ENCODE measurements around the gene RCE1. TPM values are rescaled to one million over a fixed set of nuclear protein-coding genes. Genes with fewer than 3 reads are reported as not detected.
"Not testable (repeated sequence)": the region's sequence is repeated elsewhere in the genome, so short reads cannot be mapped to it uniquely, and the experiment has no call there.

Gene RCE1
- total RNA-seq, 2 experiments from 2014 or later, result 23.1 to 27.3 TPM

- DNase-seq; CTCF ChIA-PET; POLR2A ChIA-PET; H3K9me3 Mint-ChIP-seq (ENCODE audit: insufficient read depth); H3K36me3 Mint-ChIP-seq (ENCODE audit: low read depth); H3K27ac Mint-ChIP-seq; H3K27me3 Mint-ChIP-seq (ENCODE audit: low read depth); H3K4me1 Mint-ChIP-seq (ENCODE audit: low read depth); H3K4me3 Mint-ChIP-seq; ATAC-seq: not testable (repeated sequence)
Measured at GRCh38 chr11:66824573-66824972, 18.7 kb upstream of the RCE1 start.

DNA sequence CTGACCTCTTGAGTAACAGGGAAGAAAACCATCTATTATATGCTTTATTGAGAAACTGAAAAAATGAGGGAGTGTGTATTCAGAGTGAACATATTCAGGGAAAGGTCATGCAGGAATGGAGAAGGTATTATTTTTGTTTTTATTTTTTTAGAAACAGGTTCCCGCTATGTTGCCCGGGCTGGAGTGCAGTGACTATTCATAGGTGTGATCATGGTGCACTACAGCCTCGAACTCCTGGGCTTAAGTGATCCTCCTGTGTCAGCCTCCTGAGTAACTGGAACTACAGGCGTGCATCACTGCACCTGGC lies 8.7 kb upstream of the RCE1 start:
- ATAC-seq (no peak), DNase-seq (no peak)
- peaks cover 10% of the 10 kb centered on the region for H3K36me3 Mint-ChIP-seq (ENCODE audit: low read depth)
- ChIA-PET CTCF (interaction anchor here (0.7 to 2.2 kb wide), 15 partner anchors 12 to 396 kb away, joined by 3 to 30 read pairs (median 4); partner anchors contain the start of genes MRPL11, PC and RBM4B), POLR2A (interaction anchor here (1.2 kb wide), 1 partner anchor 9 kb away, joined by 3 read pairs; the partner anchor contains the start of gene RCE1)
- H3K9me3 Mint-ChIP-seq (ENCODE audit: insufficient read depth), result no peaks in the 10 kb centered on the region
- H3K4me1 Mint-ChIP-seq (ENCODE audit: low read depth), result peaks cover 7% of the 10 kb centered on the region
- H3K27me3 Mint-ChIP-seq (ENCODE audit: low read depth), result no peaks in the 10 kb centered on the region
- H3K4me3 Mint-ChIP-seq, result no peak overlapping the region
- H3K27ac Mint-ChIP-seq, result no peak overlapping the region

DNA sequence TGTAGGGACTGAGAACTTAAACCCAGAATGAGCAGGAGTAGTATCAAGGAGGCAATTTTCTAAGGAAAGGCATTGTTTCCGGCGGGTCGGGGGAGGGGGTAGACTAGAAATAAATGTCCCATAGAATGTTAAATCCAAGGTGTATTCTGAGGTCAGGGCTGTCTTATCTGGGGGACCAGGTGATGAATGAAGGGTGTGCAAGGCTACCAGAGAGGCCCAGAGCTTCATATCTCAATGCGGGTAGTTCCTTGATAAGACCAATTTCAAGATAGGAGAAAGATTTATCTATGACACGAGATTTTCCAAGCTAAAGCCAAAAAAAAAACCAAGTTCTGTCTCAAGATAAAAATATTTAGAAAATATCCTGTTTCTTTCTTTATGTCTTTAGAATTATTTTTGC lies 8.3 kb upstream of the RCE1 start:
- Mint-ChIP-seq H3K4me3 (no peak overlapping the region), H3K36me3 (ENCODE audit: low read depth) (peaks cover 10% of the 10 kb centered on the region), H3K4me1 (ENCODE audit: low read depth) (peaks cover 11% of the 10 kb centered on the region), H3K27me3 (ENCODE audit: low read depth) (no peaks in the 10 kb centered on the region), H3K27ac (no peak overlapping the region), H3K9me3 (ENCODE audit: insufficient read depth) (no peaks in the 10 kb centered on the region)
- CTCF ChIA-PET, result interaction anchor here (0.7 to 2.2 kb wide), 14 partner anchors 12 to 396 kb away, joined by 3 to 30 read pairs (median 4); partner anchors contain the start of genes MRPL11, PC and RBM4B
- no peak for DNase-seq
- POLR2A ChIA-PET, result interaction anchor here (1.2 kb wide), 1 partner anchor 9 kb away, joined by 3 read pairs; the partner anchor contains the start of gene RCE1
- no peak for ATAC-seq

GRCh38 chr11:66835768-66836405 lies 7.4 kb upstream of the RCE1 start:
- Mint-ChIP-seq H3K4me1 (ENCODE audit: low read depth) (peaks cover 21% of the 10 kb centered on the region), H3K4me3 (no peak overlapping the region), H3K9me3 (ENCODE audit: insufficient read depth) (no peaks in the 10 kb centered on the region), H3K36me3 (ENCODE audit: low read depth) (peaks cover 19% of the 10 kb centered on the region), H3K27ac (no peak overlapping the region), H3K27me3 (ENCODE audit: low read depth) (no peaks in the 10 kb centered on the region)
- CTCF ChIA-PET, result interaction anchor here (0.7 to 1.0 kb wide), 2 partner anchors 19 to 140 kb away, joined by 3 to 4 read pairs; no protein-coding TSS in a partner anchor
- DNase-seq (no peak), ATAC-seq (no peak)
- POLR2A ChIA-PET, result no interaction called here

GRCh38 chr11:66840317-66841091 lies 2.7 kb upstream of the RCE1 start:
- Mint-ChIP-seq H3K27me3 (ENCODE audit: low read depth) (no peaks in the 10 kb centered on the region), H3K4me1 (ENCODE audit: low read depth) (peaks cover 50% of the 10 kb centered on the region), H3K36me3 (ENCODE audit: low read depth) (peaks cover 38% of the 10 kb centered on the region), H3K27ac (peak overlapping the region; percentile 78), H3K4me3 (peak overlapping the region; percentile 4), H3K9me3 (ENCODE audit: insufficient read depth) (no peaks in the 10 kb centered on the region)
- ATAC-seq (no peak), DNase-seq (no peak)
- POLR2A ChIA-PET, result interaction anchor here (0.5 to 1.6 kb wide), 3 partner anchors 53 to 162 kb away, joined by 3 read pairs; no protein-coding TSS in a partner anchor
- CTCF ChIA-PET, result interaction anchor here (1.0 to 1.1 kb wide), 2 partner anchors 43 to 144 kb away, joined by 3 read pairs; no protein-coding TSS in a partner anchor

GRCh38 chr11:66841861-66842260 lies 1.4 kb upstream of the RCE1 start:
- CTCF ChIA-PET, result interaction anchor here (0.8 to 3.7 kb wide), 12 partner anchors 8 to 402 kb away, joined by 3 to 23 read pairs (median 4); partner anchors contain the start of genes CCDC87, CCS and RBM4B
- Mint-ChIP-seq H3K27ac (peak overlapping the region; percentile 92), H3K27me3 (ENCODE audit: low read depth) (no peaks in the 10 kb centered on the region), H3K36me3 (ENCODE audit: low read depth) (peaks cover 43% of the 10 kb centered on the region), H3K9me3 (ENCODE audit: insufficient read depth) (no peaks in the 10 kb centered on the region), H3K4me1 (ENCODE audit: low read depth) (peaks cover 55% of the 10 kb centered on the region), H3K4me3 (peak overlapping the region; percentile 93)
- POLR2A ChIA-PET, result interaction anchor here (1.0 to 5.4 kb wide), 9 partner anchors 12 to 398 kb away, joined by 3 to 92 read pairs (median 5); partner anchors contain the start of genes ACTN3, DPP3, RBM4B and ZDHHC24
- no peak for DNase-seq
- no peak for ATAC-seq

GRCh38 chr11:66842501-66842895 lies 743 bp upstream of the RCE1 start:
- peak overlapping the region; percentile 92 for H3K27ac Mint-ChIP-seq
- no peak for DNase-seq
- no peaks in the 10 kb centered on the region for H3K9me3 Mint-ChIP-seq (ENCODE audit: insufficient read depth)
- peaks cover 55% of the 10 kb centered on the region for H3K4me1 Mint-ChIP-seq (ENCODE audit: low read depth)
- CTCF ChIA-PET, result interaction anchor here (0.8 to 3.7 kb wide), 13 partner anchors 9 to 402 kb away, joined by 3 to 23 read pairs (median 4); partner anchors contain the start of genes ACTN3, CCDC87, CCS and RBM4B
- H3K27me3 Mint-ChIP-seq (ENCODE audit: low read depth), result no peaks in the 10 kb centered on the region
- peak overlapping the region; percentile 93 for H3K4me3 Mint-ChIP-seq
- ATAC-seq, result peak; percentile 2
- POLR2A ChIA-PET, result interaction anchor here (0.9 to 5.4 kb wide), 13 partner anchors 11 to 397 kb away, joined by 3 to 92 read pairs (median 5); partner anchors contain the start of genes ACTN3, DPP3, RBM4 and RBM4B
- peaks cover 43% of the 10 kb centered on the region for H3K36me3 Mint-ChIP-seq (ENCODE audit: low read depth)

DNA sequence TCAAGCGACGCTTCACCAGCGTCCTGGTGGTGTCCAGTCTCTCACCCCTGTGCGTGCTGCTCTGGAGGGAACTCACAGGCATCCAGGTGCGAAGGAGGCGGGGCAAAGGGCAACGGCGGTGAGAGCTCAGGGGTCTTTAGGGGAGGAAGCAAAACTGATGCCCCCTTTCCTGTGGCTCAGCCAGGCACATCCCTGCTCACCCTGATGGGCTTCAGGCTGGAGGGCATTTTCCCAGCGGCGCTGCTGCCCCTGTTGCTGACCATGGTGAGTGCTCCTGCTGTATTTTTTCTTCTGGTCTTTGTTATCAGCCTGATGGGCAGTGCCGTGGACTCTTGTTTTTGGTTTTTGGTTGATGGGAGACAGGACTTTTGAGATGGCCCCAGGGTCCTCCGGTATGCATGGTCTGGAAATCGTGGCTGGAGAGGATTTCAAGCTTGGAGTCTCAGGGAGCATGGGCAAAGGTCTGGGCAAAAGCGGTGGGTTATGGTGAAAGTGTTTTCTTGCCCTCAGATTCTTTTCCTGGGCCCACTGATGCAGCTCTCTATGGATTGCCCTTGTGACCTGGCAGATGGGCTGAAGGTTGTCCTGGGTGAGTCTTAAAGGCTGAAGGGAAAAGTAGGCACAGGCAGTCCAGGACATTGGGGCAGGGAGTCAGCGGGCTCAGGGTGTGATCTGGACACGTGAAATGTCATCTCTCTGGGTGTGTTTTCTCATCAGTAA lies 695 bp downstream of the RCE1 start:
- H3K4me3 Mint-ChIP-seq, result peak overlapping the region; percentile 86
- no peaks in the 10 kb centered on the region for H3K9me3 Mint-ChIP-seq (ENCODE audit: insufficient read depth)
- ATAC-seq, result no peak

GRCh38 chr11:66844496-66845142 lies 1.4 kb downstream of the RCE1 start:
- Mint-ChIP-seq H3K27ac (peak overlapping the region; percentile 94), H3K9me3 (ENCODE audit: insufficient read depth) (no peaks in the 10 kb centered on the region), H3K4me1 (ENCODE audit: low read depth) (peaks cover 49% of the 10 kb centered on the region), H3K36me3 (ENCODE audit: low read depth) (peaks cover 33% of the 10 kb centered on the region), H3K27me3 (ENCODE audit: low read depth) (no peaks in the 10 kb centered on the region), H3K4me3 (peak overlapping the region; percentile 86)
- DNase-seq (no peak), ATAC-seq (no peak)
- ChIA-PET CTCF (interaction anchor here (0.8 to 3.7 kb wide), 4 partner anchors 9 to 167 kb away, joined by 3 to 23 read pairs (median 11); partner anchors contain the start of gene RBM4B), POLR2A (interaction anchor here (1.1 to 5.4 kb wide), 6 partner anchors 9 to 423 kb away, joined by 3 to 92 read pairs (median 4); no protein-coding TSS in a partner anchor)

More for the DNA sequence above, 695 bp downstream of the RCE1 start:
- ChIA-PET POLR2A (interaction anchor here (0.6 to 5.4 kb wide), 19 partner anchors 10 to 509 kb away, joined by 3 to 92 read pairs (median 3); partner anchors contain the start of genes PC, RBM4 and RBM4B), CTCF (interaction anchor here (0.8 to 3.7 kb wide), 7 partner anchors 8 to 298 kb away, joined by 3 to 23 read pairs (median 4); partner anchors contain the start of genes ACTN3, RBM4B and ZDHHC24)
- Mint-ChIP-seq H3K36me3 (ENCODE audit: low read depth) (peaks cover 37% of the 10 kb centered on the region), H3K4me1 (ENCODE audit: low read depth) (peaks cover 54% of the 10 kb centered on the region), H3K27ac (peak overlapping the region; percentile 94), H3K27me3 (ENCODE audit: low read depth) (no peaks in the 10 kb centered on the region)
- no peak for DNase-seq

GRCh38 chr11:66845143-66845875 lies 2.1 kb downstream of the RCE1 start:
- Mint-ChIP-seq H3K36me3 (ENCODE audit: low read depth) (peaks cover 29% of the 10 kb centered on the region), H3K27me3 (ENCODE audit: low read depth) (no peaks in the 10 kb centered on the region), H3K27ac (peak overlapping the region; percentile 33), H3K4me1 (ENCODE audit: low read depth) (peaks cover 42% of the 10 kb centered on the region), H3K4me3 (peak overlapping the region; percentile 86), H3K9me3 (ENCODE audit: insufficient read depth) (no peaks in the 10 kb centered on the region)
- DNase-seq, result no peak
- no peak for ATAC-seq
- POLR2A ChIA-PET, result interaction anchor here (1.4 to 5.4 kb wide), 2 partner anchors 9 to 35 kb away, joined by 3 to 92 read pairs; no protein-coding TSS in a partner anchor
- CTCF ChIA-PET, result interaction anchor here (0.8 to 3.7 kb wide), 3 partner anchors 9 to 167 kb away, joined by 3 to 23 read pairs (median 9); partner anchors contain the start of gene RBM4B
